Endothelial cell (in vitro differentiated cells): Measurements from ENCODE around the gene CDC42SE2. TPM values are rescaled to one million over a fixed set of nuclear protein-coding genes. Genes with fewer than 3 reads are reported as not detected.
"Not testable (repeated sequence)": the region's sequence is repeated elsewhere in the genome, so short reads cannot be mapped to it uniquely, and the experiment has no call there.

Experiments used
- DNase-seq: peaks from one replicate; pipeline ENCODE4 v3.0.0; 2021; ENCODE audit warnings: low spot score
- H3K27ac Mint-ChIP-seq: one replicate; pipeline ENCODE4 v1.8.0; 2021; ENCODE audit warnings: mixed read lengths, inconsistent platforms; ENCODE audit not compliant: unreplicated experiment
- H3K27me3 Mint-ChIP-seq: one replicate; pipeline ENCODE4 v1.8.0; 2021; ENCODE audit warnings: mild to moderate bottlenecking, moderate library complexity, mixed read lengths, inconsistent platforms; ENCODE audit not compliant: unreplicated experiment
- H3K36me3 Mint-ChIP-seq: one replicate; pipeline ENCODE4 v1.8.0; 2021; ENCODE audit warnings: mild to moderate bottlenecking, low read depth, mixed read lengths, inconsistent platforms; ENCODE audit not compliant: unreplicated experiment
- H3K4me1 Mint-ChIP-seq: one replicate; pipeline ENCODE4 v1.8.0; 2021; ENCODE audit warnings: mild to moderate bottlenecking, mixed read lengths, inconsistent platforms; ENCODE audit not compliant: unreplicated experiment
- H3K4me3 Mint-ChIP-seq: one replicate; pipeline ENCODE4 v1.8.0; 2021; ENCODE audit warnings: mild to moderate bottlenecking, mixed read lengths, inconsistent platforms; ENCODE audit not compliant: unreplicated experiment
- H3K9me3 Mint-ChIP-seq: one replicate; pipeline ENCODE4 v1.8.0; 2021; ENCODE audit warnings: mixed read lengths, inconsistent platforms; ENCODE audit not compliant: unreplicated experiment
- total RNA-seq: library from RNA; stranded (reverse); fragmentation: NEBNext Ultra II Directional; extraction: Animal tissue kit (Norgen Biotek cat#: 25700); gene quantifications from one replicate; pipeline ENCODE4 v1.2.1, GENCODE V29; 2021; ENCODE audit not compliant: unreplicated experiment
- TF ChIP-seq, protein P1 (sequence below): fragments of 200-600 bp; sonication (generic); IDR thresholded peaks from one replicate; pipeline ENCODE4 v1.5.0; 2021; ENCODE audit warnings: antibody characterized with exemption; ENCODE audit not compliant: unreplicated experiment

CDC42SE2 gene
- total RNA-seq, 1 donor from 2014 or later = 22.2 TPM

GRCh38 chr5:131305906-131306305 lies 42.1 kb downstream of the CDC42SE2 start:
- no peaks in the 10 kb centered on the region for H3K27me3 Mint-ChIP-seq
- no peak for DNase-seq
- no peak overlapping the region for H3K4me3 Mint-ChIP-seq
- TF ChIP-seq, protein P1, sequence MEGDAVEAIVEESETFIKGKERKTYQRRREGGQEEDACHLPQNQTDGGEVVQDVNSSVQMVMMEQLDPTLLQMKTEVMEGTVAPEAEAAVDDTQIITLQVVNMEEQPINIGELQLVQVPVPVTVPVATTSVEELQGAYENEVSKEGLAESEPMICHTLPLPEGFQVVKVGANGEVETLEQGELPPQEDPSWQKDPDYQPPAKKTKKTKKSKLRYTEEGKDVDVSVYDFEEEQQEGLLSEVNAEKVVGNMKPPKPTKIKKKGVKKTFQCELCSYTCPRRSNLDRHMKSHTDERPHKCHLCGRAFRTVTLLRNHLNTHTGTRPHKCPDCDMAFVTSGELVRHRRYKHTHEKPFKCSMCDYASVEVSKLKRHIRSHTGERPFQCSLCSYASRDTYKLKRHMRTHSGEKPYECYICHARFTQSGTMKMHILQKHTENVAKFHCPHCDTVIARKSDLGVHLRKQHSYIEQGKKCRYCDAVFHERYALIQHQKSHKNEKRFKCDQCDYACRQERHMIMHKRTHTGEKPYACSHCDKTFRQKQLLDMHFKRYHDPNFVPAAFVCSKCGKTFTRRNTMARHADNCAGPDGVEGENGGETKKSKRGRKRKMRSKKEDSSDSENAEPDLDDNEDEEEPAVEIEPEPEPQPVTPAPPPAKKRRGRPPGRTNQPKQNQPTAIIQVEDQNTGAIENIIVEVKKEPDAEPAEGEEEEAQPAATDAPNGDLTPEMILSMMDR = no peak
- H3K36me3 Mint-ChIP-seq = no peaks in the 10 kb centered on the region
- no peak overlapping the region for H3K27ac Mint-ChIP-seq
- H3K4me1 Mint-ChIP-seq = no peaks in the 10 kb centered on the region
- H3K9me3 Mint-ChIP-seq = no peaks in the 10 kb centered on the region

DNA sequence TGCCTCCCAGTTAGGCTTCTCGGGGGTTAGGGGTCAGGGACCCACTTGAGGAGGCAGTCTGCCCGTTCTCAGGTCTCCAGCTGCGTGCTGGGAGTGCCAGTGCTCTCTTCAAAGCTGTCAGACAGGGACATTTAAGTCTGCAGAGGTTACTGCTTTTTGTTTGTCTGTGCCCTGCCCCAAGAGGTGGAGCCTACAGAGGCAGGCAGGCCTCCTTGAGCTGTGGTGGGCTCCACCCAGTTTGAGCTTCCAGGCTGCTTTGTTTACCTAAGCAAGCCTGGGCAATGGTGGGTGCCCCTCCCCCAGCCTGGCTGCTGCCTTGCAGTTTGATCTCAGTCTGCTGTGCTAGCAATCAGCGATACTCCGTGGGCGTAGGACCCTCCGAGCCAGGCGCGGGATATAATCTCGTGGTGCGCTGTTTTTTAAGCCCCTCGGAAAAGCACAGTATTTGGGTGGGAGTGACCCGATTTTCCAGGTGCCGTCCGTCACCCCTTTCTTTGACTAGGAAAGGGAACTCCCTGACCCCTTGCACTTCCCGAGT lies 48.5 kb downstream of the CDC42SE2 start:
- not testable (repeated sequence) for H3K9me3 Mint-ChIP-seq, H3K4me3 Mint-ChIP-seq, H3K4me1 Mint-ChIP-seq, H3K27me3 Mint-ChIP-seq, H3K36me3 Mint-ChIP-seq, H3K27ac Mint-ChIP-seq
- DNase-seq = peak; percentile 18

GRCh38 chr5:131316026-131316425 lies 52.2 kb downstream of the CDC42SE2 start:
- Mint-ChIP-seq H3K4me1 (peaks cover 3% of the 10 kb centered on the region), H3K4me3 (no peak overlapping the region), H3K27ac (no peak overlapping the region), H3K27me3 (no peaks in the 10 kb centered on the region), H3K9me3 (no peaks in the 10 kb centered on the region), H3K36me3 (peaks cover 7% of the 10 kb centered on the region)
- TF ChIP-seq, protein P1 = no peak
- no peak for DNase-seq

- no peak overlapping the region for H3K4me3 Mint-ChIP-seq
- H3K36me3 Mint-ChIP-seq = peaks cover 13% of the 10 kb centered on the region
- H3K9me3 Mint-ChIP-seq = no peaks in the 10 kb centered on the region
Observed at GRCh38 chr5:131316822-131317221, 53.0 kb downstream of the CDC42SE2 start.

DNA sequence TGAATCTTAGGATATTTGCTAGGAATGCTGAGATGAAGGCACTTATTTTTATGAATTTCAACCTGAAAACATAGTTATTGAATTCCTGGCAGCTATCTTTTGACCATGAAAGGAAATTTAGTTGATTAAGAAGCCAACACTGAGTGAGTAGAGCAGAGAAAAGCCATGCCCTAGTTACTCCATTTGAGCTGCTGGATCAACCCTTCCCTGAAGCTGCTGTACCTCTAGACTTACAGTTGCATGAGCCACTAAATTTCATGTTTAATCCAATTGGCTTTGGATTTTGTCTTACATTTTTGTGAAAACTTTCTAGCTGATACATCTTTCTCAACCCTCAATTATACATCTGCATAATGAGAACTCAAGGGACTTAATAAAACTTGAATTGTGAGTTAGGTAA lies 54.6 kb downstream of the CDC42SE2 start:
- TF ChIP-seq, protein P1 = no peak
- no peak overlapping the region for H3K4me3 Mint-ChIP-seq
- DNase-seq = no peak
- H3K4me1 Mint-ChIP-seq = peaks cover 3% of the 10 kb centered on the region
- H3K9me3 Mint-ChIP-seq = no peaks in the 10 kb centered on the region
- H3K27me3 Mint-ChIP-seq = no peaks in the 10 kb centered on the region
- no peak overlapping the region for H3K27ac Mint-ChIP-seq
- H3K36me3 Mint-ChIP-seq = peaks cover 13% of the 10 kb centered on the region

More at GRCh38 chr5:131316822-131317221, 53.0 kb downstream of the CDC42SE2 start:
- H3K27ac Mint-ChIP-seq = no peak overlapping the region
- peaks cover 3% of the 10 kb centered on the region for H3K4me1 Mint-ChIP-seq
- TF ChIP-seq, protein P1 = no peak
- no peak for DNase-seq
- no peaks in the 10 kb centered on the region for H3K27me3 Mint-ChIP-seq
